ENCODE measurements around the gene RPL11.
"Not testable (repeated sequence)": the region's sequence is repeated elsewhere in the genome, so short reads cannot be mapped to it uniquely, and the experiment has no call there.

RPL11 gene

DNA sequence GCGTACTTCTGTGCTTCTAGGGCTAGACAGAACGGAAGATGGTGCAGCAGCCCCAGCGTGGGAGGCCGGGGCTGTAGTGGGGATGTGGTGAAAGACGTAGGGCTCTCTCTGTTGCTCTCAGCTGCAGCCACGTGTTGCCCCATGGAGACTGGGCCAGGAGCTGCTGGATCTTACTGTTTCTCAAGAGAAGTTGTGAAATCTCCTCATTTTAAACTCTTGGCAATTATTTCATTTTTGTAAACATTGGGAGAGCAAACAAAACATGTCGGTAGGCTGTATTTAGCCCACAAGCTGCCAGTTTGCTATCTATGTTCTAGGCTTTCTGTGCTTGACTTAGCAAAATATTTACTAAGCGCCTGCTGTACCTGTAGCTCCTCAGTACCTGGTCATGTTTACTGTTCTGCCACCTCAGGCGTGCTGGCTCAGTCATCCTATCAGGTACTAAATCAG, 35.8 kb downstream of the RPL11 start:
- in situ Hi-C loops (cut with MboI; ENCODE audit: low sequenced_read_pairs), result no loop called here
- no peak for DNase-seq (ENCODE audit: low spot score in 2 of 2)
- Histone ChIP-seq H3K4me1 (no peaks in the 10 kb centered on the region), H3K36me3 (replicated peaks) (no peaks in the 10 kb centered on the region), H3K27me3 (ENCODE audit: low read depth) (no peaks in the 10 kb centered on the region), H3K4me3 (no peak overlapping the region), H3K9me3 (no peaks in the 10 kb centered on the region)

DNA sequence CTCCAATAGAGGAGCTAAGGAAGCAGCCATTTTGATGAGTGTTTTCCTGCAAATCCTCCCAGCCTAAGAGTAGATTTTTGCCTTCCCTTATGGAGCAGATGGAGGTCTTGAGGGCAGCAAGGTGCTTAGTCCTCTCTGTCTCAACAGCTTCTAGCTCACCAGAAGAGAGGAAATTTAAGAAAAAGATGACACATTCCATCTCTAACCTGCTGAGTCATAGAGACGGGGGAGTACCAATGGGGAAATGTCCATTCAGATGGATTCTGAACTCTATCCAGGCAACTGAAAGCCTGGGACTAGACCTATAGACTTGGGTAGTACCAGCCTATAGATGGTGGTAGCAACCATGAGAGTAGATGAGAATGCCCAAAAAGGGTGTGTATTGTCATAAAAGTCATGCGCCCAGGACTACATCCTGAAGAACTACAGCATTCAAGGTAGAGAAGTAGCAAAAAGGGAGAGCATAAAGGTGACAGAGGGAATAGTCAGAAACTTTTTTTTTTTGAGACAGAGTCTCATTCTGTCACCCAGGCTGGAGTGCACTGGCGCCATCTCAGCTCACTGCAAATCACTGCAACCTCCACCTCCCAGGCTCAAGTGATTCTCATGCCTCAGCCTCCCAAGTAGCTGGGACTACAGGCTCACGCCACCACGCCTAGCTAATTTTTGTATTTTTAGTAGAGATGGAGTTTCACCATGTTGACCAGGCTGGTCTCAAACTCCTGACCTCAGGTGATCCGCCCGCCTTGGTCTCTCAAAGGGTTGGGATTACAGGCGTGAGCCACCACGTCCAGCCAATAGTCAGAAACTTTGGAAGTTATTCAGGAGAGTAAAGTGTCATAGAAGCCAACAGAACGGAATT, 41.0 kb downstream of the RPL11 start:
- H3K27me3 ChIP-seq (ENCODE audit: low read depth), result no peaks in the 10 kb centered on the region
- no peaks in the 10 kb centered on the region for H3K36me3 ChIP-seq (replicated peaks)
- H3K4me3 ChIP-seq, result no peak overlapping the region
- H3K4me1 ChIP-seq, result no peaks in the 10 kb centered on the region
- in situ Hi-C loops (cut with MboI; ENCODE audit: low sequenced_read_pairs), result no loop called here
- no peaks in the 10 kb centered on the region for H3K9me3 ChIP-seq
- DNase-seq (ENCODE audit: low spot score in 2 of 2), result no peak

DNA sequence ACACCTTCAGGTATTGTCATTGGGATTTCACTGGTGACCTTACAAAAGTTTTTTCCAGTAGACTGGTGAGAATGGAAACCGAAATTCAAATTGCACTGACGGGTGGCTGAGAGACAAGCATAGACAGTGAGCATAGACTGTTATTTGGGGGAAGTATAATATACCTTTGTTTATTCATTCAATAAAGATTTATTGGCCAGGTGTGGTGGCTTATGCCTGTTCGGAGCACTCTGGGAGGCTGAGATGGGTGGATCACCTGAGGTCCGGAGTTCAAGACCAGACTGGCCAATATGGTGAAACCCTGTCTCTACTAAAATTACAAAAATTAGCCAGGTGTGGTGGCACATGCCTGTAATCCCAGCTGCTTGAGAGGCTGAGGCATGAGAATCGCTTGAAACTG, 41.7 kb downstream of the RPL11 start:
- DNase-seq (ENCODE audit: low spot score in 2 of 2); H3K27me3 ChIP-seq (ENCODE audit: low read depth); H3K9me3 ChIP-seq; in situ Hi-C loops (cut with MboI; ENCODE audit: low sequenced_read_pairs); H3K4me1 ChIP-seq; H3K4me3 ChIP-seq; H3K36me3 ChIP-seq (replicated peaks): not testable (repeated sequence)

DNA sequence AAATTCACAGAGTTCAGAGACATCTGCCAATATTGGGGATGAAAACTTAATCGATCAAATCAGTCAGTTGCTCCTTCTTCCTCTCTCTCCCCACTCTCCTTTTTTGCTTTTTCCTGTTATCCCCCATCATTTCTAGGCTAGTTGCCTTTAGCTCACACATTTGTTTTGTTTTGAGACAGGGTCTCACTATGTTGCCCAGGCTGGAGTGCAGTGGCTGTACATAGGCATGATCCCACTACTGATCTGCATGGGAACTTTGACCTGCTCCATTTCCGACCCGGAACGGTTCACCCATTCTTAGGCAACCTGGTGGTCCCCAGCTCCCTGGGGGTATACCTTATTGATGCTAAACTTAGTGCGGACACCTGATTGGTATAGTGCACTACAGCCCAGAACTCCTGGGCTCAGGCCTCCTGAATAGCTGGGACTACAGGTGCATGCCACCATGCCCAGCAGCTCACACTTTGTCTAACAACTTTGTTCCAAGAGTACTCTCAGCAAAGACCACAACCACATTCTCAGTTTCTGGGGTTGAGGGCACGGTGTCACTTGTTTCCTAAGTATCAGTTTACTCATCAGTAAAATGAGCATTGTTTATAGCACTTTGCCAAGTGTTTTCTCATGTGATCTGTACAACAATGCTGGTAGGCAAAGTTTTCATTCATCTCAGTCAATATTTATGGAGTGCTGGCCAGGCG, 45.0 kb downstream of the RPL11 start:
- Histone ChIP-seq H3K27me3 (ENCODE audit: low read depth) (no peaks in the 10 kb centered on the region), H3K4me3 (no peak overlapping the region), H3K4me1 (no peaks in the 10 kb centered on the region), H3K9me3 (no peaks in the 10 kb centered on the region), H3K36me3 (replicated peaks) (no peaks in the 10 kb centered on the region)
- no peak for DNase-seq (ENCODE audit: low spot score in 2 of 2)
- in situ Hi-C loops (cut with MboI; ENCODE audit: low sequenced_read_pairs), result no loop called here

DNA sequence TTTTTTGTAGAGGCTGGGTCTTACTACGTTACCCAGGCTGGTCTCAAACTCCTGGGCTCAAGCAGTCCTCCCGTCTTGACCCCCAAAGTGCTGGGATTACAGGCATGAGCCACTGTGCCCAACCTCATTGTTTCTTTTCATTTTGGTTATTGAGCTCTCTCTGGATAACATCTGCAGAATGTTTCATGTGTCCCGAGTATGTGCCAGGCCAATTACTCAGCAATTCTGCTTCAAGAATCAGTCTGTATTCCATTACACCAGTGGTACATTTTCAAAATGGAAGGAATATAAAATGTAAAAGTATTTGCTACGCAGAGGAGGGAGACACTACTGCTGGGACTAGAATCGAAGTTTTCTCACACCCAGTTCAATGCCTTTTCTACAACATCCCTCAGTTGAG, 50.0 kb downstream of the RPL11 start:
- in situ Hi-C loops (cut with MboI; ENCODE audit: low sequenced_read_pairs), result no loop called here
- H3K4me1 ChIP-seq, result peaks cover 14% of the 10 kb centered on the region
- no peak overlapping the region for H3K4me3 ChIP-seq
- peaks cover 11% of the 10 kb centered on the region for H3K36me3 ChIP-seq (replicated peaks)
- DNase-seq (ENCODE audit: low spot score in 2 of 2), result no peak
- no peaks in the 10 kb centered on the region for H3K9me3 ChIP-seq
- no peaks in the 10 kb centered on the region for H3K27me3 ChIP-seq (ENCODE audit: low read depth)

DNA sequence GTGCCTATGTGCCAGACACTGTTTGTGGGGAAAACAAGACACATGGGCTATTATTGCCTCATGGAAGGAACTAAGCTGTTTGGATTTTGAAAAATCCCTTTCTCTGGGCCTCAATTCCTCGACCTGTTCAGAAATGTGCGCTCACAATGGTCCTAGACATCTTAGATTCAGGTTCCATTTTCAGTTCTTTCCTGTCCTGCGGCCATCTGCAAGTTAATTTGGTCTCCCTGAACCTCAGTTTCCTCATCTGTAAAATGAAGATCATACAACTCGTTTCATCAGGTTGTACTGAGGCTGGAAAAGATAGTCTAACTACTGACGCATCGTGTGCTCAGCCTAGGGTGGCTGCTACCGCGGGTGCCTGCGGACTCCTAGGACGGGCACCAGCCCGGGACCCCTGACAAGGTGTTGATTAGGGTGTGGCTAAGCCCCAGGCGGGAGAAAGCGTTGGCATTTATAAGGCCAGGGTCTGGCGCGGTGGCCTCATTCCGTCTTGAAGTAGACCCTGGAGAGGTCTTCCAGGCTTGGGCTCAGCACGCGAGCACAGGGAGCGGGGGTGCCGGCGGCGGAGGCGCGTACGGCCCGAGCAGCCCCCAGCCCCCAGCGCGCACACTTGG, 51.2 kb downstream of the RPL11 start:
- H3K9me3 ChIP-seq, result no peaks in the 10 kb centered on the region
- H3K4me3 ChIP-seq, result peak overlapping the region; percentile 85
- peaks cover 14% of the 10 kb centered on the region for H3K4me1 ChIP-seq
- DNase-seq (ENCODE audit: low spot score in 2 of 2), result peak; percentile 26 to 61
- H3K36me3 ChIP-seq (replicated peaks), result peaks cover 20% of the 10 kb centered on the region
- in situ Hi-C loops (cut with MboI; ENCODE audit: low sequenced_read_pairs), result no loop called here
- no peaks in the 10 kb centered on the region for H3K27me3 ChIP-seq (ENCODE audit: low read depth)

DNA sequence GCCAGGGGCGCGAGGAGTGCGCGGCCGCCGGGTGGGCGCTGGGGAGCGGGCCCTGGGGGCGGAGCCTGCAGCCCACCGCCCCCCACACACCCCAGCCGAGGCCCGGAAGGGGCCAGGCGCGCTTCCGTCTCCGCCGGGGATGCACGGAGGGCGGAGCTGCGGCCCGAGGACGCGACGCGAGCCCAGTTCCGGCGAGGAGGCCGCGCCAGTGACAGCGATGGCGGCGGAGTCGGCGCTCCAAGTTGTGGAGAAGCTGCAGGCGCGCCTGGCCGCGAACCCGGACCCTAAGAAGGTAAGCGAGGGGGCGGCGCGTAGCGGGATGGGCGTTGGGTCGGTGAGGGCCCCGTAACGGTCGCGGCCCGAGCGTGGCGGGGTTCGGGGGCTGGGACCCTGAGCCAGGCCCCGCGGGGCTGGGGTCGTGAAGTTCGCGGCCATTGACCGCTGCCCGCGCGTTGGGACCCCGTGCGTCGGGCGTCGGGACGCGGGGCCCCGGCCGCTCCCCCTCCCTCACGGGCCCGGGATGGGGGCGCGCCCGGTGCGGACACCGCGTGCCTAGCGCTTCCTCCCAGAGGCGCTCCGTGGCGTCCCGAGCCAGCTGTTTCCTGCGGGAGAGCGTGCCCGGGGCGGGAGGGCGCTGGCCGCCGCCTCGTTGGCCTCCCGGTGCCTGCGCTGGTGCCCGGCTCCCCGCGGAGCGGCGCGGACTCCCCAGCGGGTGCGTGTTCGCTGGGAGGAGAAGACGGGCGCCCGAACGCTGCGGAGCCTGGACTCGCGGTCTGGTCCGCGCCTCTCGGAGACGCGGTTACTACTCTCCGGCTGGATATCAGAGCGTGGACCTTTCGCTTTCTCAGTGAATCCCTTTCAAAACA, 51.9 kb downstream of the RPL11 start, which contains the start of gene ELOA:
ELOA (plus strand) TSS at position 185 of the 866 bp plus-strand sequence; CDS start at position 218, 33 bp downstream.
- Histone ChIP-seq H3K9me3 (no peaks in the 10 kb centered on the region), H3K36me3 (replicated peaks) (peaks cover 21% of the 10 kb centered on the region), H3K27me3 (ENCODE audit: low read depth) (no peaks in the 10 kb centered on the region), H3K4me1 (peaks cover 14% of the 10 kb centered on the region), H3K4me3 (peak within 1 kb of the TSS; percentile 85)
- DNase-seq (ENCODE audit: low spot score in 2 of 2), result peak; percentile 44 to 81
- in situ Hi-C loops (cut with MboI; ENCODE audit: low sequenced_read_pairs), result no loop called here

DNA sequence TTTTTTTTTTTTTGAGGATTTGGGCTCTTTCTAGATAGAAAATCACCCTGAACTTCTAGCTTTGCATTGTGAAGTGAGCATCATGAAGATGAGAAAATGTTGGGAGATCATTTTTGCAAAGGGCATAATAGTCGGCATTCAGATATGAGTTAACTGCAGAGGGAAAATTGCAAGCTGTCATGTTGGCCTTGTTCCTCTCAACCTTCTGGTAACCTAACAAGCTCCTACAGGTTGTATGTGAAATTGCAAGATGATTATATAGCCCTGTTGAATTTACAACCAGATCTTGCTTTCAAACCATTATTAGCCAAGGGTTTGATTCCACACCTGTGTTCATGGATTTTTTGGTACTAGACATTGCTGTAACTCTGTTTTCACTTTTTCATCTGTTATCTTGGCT, 53.9 kb downstream of the RPL11 start:
- Histone ChIP-seq H3K4me1 (peaks cover 14% of the 10 kb centered on the region), H3K9me3 (no peaks in the 10 kb centered on the region), H3K36me3 (replicated peaks) (peaks cover 30% of the 10 kb centered on the region), H3K4me3 (peak overlapping the region; percentile 85), H3K27me3 (ENCODE audit: low read depth) (no peaks in the 10 kb centered on the region)
- in situ Hi-C loops (cut with MboI; ENCODE audit: low sequenced_read_pairs), result no loop called here
- DNase-seq (ENCODE audit: low spot score in 2 of 2), result peak in 1 of 2 experiments; percentile 81
